ENCODE results near the gene ZC3H13. TPM values are rescaled to one million over a fixed set of nuclear protein-coding genes. Genes with fewer than 3 reads are reported as not detected.

Gene ZC3H13
- total RNA-seq, 1 experiment from 2014 or later: 33.9 TPM

- no peak for TF ChIP-seq CTCF (IDR thresholded peaks at IDR 0.05; ENCODE audit: unreplicated experiment)
- DNase-seq (ENCODE audit: unreplicated experiment): no peak
- peaks cover 46% of the 10 kb centered on the region for H3K27me3 Mint-ChIP-seq (ENCODE audit: insufficient read depth, unreplicated experiment)
- H3K4me1 Mint-ChIP-seq (ENCODE audit: insufficient read depth, unreplicated experiment): peaks cover 6% of the 10 kb centered on the region
- no TSS peak for BruUV-seq (replicated peaks)
- H3K36me3 Mint-ChIP-seq (ENCODE audit: insufficient read depth, unreplicated experiment): no peaks in the 10 kb centered on the region
- H3K9me3 Mint-ChIP-seq (ENCODE audit: unreplicated experiment): no peaks in the 10 kb centered on the region
- no peak overlapping the region for H3K4me3 Mint-ChIP-seq (ENCODE audit: unreplicated experiment)
- intact Hi-C loops (cut with micrococcal nuclease): no loop called here
- ChIA-PET CTCF (interaction anchor here (3.6 kb wide), 1 partner anchor 123 kb away, joined by 20 read pairs; no protein-coding TSS in a partner anchor), POLR2A (no interaction called here)
- no peak overlapping the region for H3K27ac Mint-ChIP-seq (ENCODE audit: low read depth, unreplicated experiment)
Measured at GRCh38 chr13:45930177-45930576, 122.4 kb downstream of the ZC3H13 start.

GRCh38 chr13:45928843-45929242 lies 123.7 kb downstream of the ZC3H13 start:
- CTCF ChIA-PET: interaction anchor here (3.6 kb wide), 1 partner anchor 122 kb away, joined by 20 read pairs; no protein-coding TSS in a partner anchor
- no peaks in the 10 kb centered on the region for H3K9me3 Mint-ChIP-seq (ENCODE audit: unreplicated experiment)

DNA sequence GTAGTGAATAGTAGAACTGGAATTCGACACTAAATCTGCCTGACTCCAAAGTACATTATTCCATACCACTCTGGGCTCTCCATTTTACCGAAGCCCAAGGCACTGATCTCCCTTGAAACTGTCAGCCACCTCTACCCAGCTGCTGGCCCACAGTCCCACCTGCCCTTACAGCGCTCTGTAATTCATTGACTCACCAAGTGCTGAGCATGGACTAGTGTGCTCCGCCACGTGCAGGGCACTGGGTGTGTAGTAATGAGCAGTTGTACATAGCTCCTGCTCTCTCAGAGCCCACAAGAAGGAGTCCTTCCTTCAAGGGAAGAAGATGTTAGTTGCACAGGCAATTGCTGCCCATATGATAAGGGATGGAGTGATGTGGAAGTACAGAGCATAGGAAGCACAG lies 124.4 kb downstream of the ZC3H13 start:
- DNase-seq (ENCODE audit: unreplicated experiment): peak; percentile 51
- Mint-ChIP-seq H3K27me3 (ENCODE audit: insufficient read depth, unreplicated experiment) (peaks cover 45% of the 10 kb centered on the region), H3K4me1 (ENCODE audit: insufficient read depth, unreplicated experiment) (peaks cover 6% of the 10 kb centered on the region), H3K27ac (ENCODE audit: low read depth, unreplicated experiment) (no peak overlapping the region), H3K36me3 (ENCODE audit: insufficient read depth, unreplicated experiment) (no peaks in the 10 kb centered on the region), H3K4me3 (ENCODE audit: unreplicated experiment) (no peak overlapping the region), H3K9me3 (ENCODE audit: unreplicated experiment) (no peaks in the 10 kb centered on the region)
- BruUV-seq (replicated peaks): no TSS peak
- POLR2A ChIA-PET: interaction anchor here (0.9 kb wide), 1 partner anchor 15 kb away, joined by 3 read pairs; no protein-coding TSS in a partner anchor
- CTCF ChIA-PET: interaction anchor here (0.5 to 3.6 kb wide), 6 partner anchors 23 to 869 kb away, joined by 3 to 20 read pairs (median 3); partner anchors contain the start of gene ESD
- TF ChIP-seq CTCF (IDR thresholded peaks at IDR 0.05; ENCODE audit: unreplicated experiment): no peak
- intact Hi-C loops (cut with micrococcal nuclease): loop anchor here (2.0 to 10.0 kb wide), 3 partner anchors 121 to 387 kb away; no protein-coding TSS in a partner anchor

More at GRCh38 chr13:45928843-45929242, 123.7 kb downstream of the ZC3H13 start:
- Mint-ChIP-seq H3K36me3 (ENCODE audit: insufficient read depth, unreplicated experiment) (no peaks in the 10 kb centered on the region), H3K27me3 (ENCODE audit: insufficient read depth, unreplicated experiment) (peaks cover 46% of the 10 kb centered on the region), H3K27ac (ENCODE audit: low read depth, unreplicated experiment) (no peak overlapping the region), H3K4me3 (ENCODE audit: unreplicated experiment) (no peak overlapping the region), H3K4me1 (ENCODE audit: insufficient read depth, unreplicated experiment) (peaks cover 6% of the 10 kb centered on the region)
- intact Hi-C loops (cut with micrococcal nuclease): loop anchor here (2.0 to 10.0 kb wide), 3 partner anchors 122 to 386 kb away; no protein-coding TSS in a partner anchor
- peak; percentile 88 for DNase-seq (ENCODE audit: unreplicated experiment)
- no TSS peak for BruUV-seq (replicated peaks)
- no peak for TF ChIP-seq CTCF (IDR thresholded peaks at IDR 0.05; ENCODE audit: unreplicated experiment)
- POLR2A ChIA-PET: interaction anchor here (0.9 kb wide), 1 partner anchor 14 kb away, joined by 3 read pairs; no protein-coding TSS in a partner anchor

- intact Hi-C loops (cut with micrococcal nuclease): loop anchor here (5.0 to 10.0 kb wide), 2 partner anchors 201 to 388 kb away; no protein-coding TSS in a partner anchor
- no TSS peak for BruUV-seq (replicated peaks)
- ChIA-PET CTCF (interaction anchor here (0.7 to 3.6 kb wide), 4 partner anchors 8 to 120 kb away, joined by 3 to 20 read pairs (median 4); no protein-coding TSS in a partner anchor), POLR2A (no interaction called here)
- DNase-seq (ENCODE audit: unreplicated experiment): peak; percentile 41
- Mint-ChIP-seq H3K9me3 (ENCODE audit: unreplicated experiment) (no peaks in the 10 kb centered on the region), H3K36me3 (ENCODE audit: insufficient read depth, unreplicated experiment) (no peaks in the 10 kb centered on the region), H3K4me1 (ENCODE audit: insufficient read depth, unreplicated experiment) (peaks cover 6% of the 10 kb centered on the region), H3K4me3 (ENCODE audit: unreplicated experiment) (no peak overlapping the region), H3K27me3 (ENCODE audit: insufficient read depth, unreplicated experiment) (peaks cover 36% of the 10 kb centered on the region), H3K27ac (ENCODE audit: low read depth, unreplicated experiment) (no peak overlapping the region)
- TF ChIP-seq CTCF (IDR thresholded peaks at IDR 0.05; ENCODE audit: unreplicated experiment): no peak
Measured at GRCh38 chr13:45926741-45927140, 125.8 kb downstream of the ZC3H13 start.

All from MCF 10A (cell line).